GM12864 (cell line): ENCODE data around the gene WDFY4.

Experiments used
- DNase-seq: peaks from one replicate; pipeline ENCODE4 v3.0.0-alpha.2; 2011; ENCODE audit warnings: low read depth
- H3K4me3 ChIP-seq: 2 replicates; pipeline ENCODE4 v1.5.1; 2011; ENCODE audit warnings: mild to moderate bottlenecking, low read depth, low read length, control low read depth
- CTCF ChIP-seq: IDR thresholded peaks from 2 replicates; pipeline ENCODE4 v1.5.1; 2011; ENCODE audit warnings: low read depth, mild to moderate bottlenecking, moderate library complexity, low read length, control low read depth, inconsistent platforms; ENCODE audit errors: missing control alignments

The WDFY4 gene

DNA sequence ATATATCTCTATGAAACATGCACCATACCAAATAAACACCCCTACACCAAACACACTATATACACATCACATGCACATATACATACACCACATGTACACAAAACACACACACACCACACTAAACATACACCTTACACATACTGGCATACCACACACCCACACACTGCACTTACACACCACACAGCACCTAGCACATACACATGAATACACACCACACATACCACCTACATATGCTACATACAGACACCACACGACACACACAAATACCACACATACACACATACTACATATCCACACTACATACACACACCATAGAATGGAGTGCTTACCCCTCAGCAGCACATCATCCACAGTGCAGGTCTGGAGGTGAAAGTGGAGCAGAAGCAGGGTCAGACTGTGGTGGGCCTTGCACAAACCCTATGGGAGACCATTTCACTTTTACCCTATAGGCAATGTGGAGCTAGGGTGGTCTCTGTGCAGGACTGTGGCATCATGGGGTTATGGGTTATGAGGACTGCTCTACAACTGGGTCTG, 64.6 kb downstream of the WDFY4 start:
- DNase-seq: no peak
- no peak for TF ChIP-seq CTCF
- H3K4me3 ChIP-seq: no peak overlapping the region

DNA sequence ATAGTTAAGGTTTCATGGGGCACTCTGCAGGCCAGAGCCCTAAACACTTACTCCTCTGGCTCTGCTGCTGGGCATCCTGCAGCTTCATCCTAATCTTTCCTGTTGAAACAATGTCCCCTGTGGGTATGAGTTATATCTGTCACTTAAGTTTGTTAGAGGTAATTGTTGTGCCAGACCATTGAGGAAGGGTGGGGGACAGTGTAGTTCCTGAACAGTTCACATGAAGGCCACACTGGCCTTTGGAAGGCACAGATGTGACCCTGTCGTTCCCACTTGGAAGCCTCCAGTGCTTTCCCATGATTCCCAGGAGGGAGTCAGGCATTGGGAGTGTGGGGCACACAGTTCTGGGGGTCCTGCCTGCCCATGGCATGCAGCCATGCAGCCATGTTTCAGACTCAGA, 65.3 kb downstream of the WDFY4 start:
- TF ChIP-seq CTCF: no peak
- DNase-seq: no peak

DNA sequence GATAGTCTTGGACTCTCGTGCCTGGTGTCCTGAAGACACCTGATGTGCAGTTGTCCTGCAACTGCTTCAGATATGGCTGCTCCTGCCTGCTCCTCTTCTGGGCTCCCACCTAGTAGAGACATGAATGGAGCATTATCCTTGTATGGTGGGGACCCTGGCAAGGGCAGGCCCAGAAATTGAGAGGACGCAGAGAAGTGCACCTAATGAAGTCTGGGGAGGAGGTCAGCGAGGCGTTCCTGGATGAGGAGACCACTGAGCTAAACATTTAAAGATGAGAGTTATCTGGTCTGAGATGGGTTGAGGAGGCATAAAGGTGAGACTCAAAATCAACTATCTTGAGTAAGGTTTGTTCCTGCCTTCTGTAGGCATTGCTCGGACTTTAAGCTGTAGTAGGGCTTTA, 66.3 kb downstream of the WDFY4 start:
- no peak for DNase-seq
- H3K4me3 ChIP-seq: no peak overlapping the region
- TF ChIP-seq CTCF: no peak

More for the DNA sequence above, 65.3 kb downstream of the WDFY4 start:
- H3K4me3 ChIP-seq: no peak overlapping the region

GRCh38 chr10:48751730-48752129, 67.1 kb downstream of the WDFY4 start:
- TF ChIP-seq CTCF: no peak
- H3K4me3 ChIP-seq: no peak overlapping the region
- no peak for DNase-seq

- no peak for TF ChIP-seq CTCF
- H3K4me3 ChIP-seq: no peak overlapping the region
- no peak for DNase-seq
Observed at GRCh38 chr10:48758411-48758810, 73.7 kb downstream of the WDFY4 start.

- DNase-seq: peak; percentile 24
- TF ChIP-seq CTCF: no peak
- no peak overlapping the region for H3K4me3 ChIP-seq
Observed at GRCh38 chr10:48759113-48759901, 74.6 kb downstream of the WDFY4 start.

- no peak overlapping the region for H3K4me3 ChIP-seq
- TF ChIP-seq CTCF: no peak
- DNase-seq: no peak
Observed at GRCh38 chr10:48760983-48761382, 76.3 kb downstream of the WDFY4 start.
